Iris pigment epithelial cell (primary cell): ENCODE measurements around the gene RGP1.

Source experiments
- DNase-seq: peaks from one replicate; pipeline ENCODE4 v3.0.0-alpha.2; 2011; ENCODE audit warnings: low read depth

Gene RGP1

DNA sequence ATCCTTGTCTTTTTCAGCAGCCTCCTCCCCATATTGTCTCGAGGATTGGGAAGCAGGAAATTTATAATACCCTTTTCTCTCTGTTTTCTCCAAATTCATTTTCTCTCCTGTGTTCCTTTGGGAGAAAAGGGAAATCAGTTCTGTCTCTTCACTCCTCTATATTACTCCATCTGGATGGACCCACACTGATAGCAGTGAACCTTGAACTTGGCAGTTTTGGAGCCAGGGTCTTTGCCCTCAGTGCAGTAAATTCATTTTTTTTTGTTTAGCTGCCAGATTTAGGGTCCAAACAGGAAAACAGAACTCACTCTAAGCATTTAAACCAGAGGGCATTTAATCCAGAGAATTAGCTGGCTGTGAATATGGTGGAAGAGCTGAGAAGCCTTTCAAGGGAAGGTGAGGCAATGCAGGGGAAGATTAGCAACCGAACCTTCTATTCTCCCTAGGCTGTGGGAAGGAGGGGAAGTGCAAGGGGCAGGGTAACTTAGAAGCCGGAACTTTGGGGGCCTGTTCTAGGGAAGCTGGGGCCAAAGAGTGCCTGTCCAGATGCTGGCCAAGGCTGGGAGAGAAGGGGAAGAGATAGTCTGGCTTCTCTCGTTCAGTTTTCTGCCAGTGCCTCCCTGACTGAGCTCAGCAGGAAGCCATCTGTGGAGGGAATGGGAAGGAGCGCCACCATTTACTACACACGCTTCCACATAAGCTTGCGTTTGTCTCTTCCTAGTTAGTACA is 26.0 kb downstream of the RGP1 start:
- DNase-seq: no peak

GRCh38 chr9:35776018-35776417 is 26.9 kb downstream of the RGP1 start:
- DNase-seq: no peak

DNA sequence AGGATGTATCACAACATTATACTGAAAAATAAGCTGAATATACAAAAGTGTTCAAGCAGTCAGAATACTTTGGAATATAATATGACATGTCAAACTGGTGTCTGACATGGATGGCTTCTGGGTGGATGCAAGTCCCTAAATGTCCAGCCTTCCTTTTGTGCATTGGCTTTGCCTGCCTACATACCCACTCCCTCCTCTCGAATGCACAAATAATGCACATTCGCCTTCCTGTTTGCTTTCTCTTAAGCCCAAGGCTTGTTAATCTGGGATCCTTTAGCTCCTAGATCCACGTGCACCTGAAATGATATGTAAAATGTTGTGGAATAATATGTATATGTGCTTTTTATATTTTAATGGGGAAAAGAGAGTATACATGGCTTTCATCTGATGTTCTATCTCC is 29.4 kb downstream of the RGP1 start:
- no peak for DNase-seq

- no peak for DNase-seq
These were observed 32.0 kb downstream of the RGP1 start for GRCh38 chr9:35781066-35781465.

DNA sequence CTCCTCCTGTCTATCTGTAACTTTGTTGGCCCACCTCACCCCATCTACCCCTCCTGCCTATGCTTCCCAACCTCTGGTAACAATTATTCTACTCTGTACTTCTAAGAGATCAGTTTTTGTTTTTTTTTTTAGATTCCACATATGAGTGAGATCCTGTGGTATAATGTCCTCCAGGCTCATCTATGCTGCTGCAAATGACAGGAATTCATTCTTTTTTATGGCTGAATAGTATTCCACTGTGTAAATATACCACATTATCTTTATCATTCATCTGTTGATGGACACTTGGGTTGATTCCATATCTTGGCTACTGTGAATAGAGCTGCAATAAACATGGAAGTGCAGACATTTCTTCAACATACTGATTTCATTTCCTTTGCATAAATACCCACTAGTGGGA is 34.3 kb downstream of the RGP1 start:
- DNase-seq: no peak

DNA sequence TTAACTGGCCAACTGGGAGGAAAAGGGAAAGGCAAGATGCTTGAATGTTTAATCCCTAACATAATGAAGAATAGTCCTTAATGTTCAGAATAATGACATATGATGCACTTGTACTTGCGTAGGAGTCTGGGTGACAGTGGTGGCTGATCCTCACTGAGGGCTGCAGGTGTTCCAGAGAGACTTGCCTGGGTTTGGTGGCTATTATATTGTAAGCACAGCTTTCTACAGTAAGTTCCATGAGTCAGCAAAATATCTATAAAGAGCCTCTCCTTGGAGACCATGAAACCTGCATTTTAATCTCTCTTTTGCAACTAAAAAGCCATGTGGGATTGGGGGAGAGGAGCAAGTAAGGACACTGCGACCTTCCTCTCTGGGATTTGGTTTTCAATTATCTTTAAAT is 40.5 kb downstream of the RGP1 start:
- no peak for DNase-seq

GRCh38 chr9:35790025-35790384 is 40.9 kb downstream of the RGP1 start:
- no peak for DNase-seq

DNA sequence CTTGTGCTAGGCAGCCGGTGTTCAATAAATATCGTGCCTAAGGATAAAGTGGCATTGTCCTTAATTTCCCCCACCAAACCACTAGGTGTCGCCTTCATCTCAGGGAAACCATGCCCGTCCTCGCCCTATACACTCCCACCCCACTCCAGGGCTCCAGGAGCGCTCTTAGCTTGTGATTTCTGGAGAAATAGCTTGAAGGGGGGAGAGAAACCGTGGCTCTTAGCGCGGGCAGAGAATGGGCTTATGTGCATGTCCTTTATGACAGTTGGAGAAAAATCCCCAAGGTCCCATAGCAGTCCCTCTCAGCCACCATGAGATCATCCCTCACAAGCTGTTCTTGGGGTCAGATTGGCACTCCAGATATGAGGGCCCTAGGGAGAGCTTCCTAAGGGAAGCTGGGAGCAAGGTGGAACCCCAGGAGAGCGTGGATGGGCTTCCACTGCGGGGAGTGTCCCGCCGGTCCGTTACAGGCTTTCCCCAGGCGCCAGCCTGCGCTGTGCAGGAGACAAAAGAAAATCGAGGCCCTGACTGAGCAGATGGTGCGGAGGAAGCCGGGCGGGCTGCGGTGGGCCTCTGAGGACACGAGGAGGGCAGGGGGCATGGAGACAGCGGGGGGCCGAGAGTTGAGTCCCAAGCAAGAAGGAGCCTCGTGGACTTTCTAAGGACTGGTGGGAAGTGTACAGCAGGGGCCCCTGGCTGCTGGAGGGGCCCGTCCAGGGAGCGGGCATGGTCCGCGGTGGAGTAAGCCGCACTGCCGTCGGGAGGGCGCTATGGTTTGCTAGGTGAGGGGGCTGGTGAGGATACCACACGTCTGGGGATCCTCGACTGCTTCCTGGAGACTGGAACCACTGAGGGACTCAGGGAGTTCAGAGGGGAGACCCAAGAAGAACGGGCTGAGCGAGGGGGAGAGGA is 41.6 kb downstream of the RGP1 start:
- DNase-seq: peak; percentile 82

GRCh38 chr9:35791297-35791921 is 42.3 kb downstream of the RGP1 start, which contains the start of gene NPR2:
TSS of gene NPR2 (plus strand) at chr9:35791591. CDS start at chr9:35792409, 818 bp downstream.
- DNase-seq: no peak

GRCh38 chr9:35792024-35792813 is 43.1 kb downstream of the RGP1 start:
- DNase-seq: no peak

- DNase-seq: no peak
These were observed 43.7 kb downstream of the RGP1 start for GRCh38 chr9:35792826-35793225.

DNA sequence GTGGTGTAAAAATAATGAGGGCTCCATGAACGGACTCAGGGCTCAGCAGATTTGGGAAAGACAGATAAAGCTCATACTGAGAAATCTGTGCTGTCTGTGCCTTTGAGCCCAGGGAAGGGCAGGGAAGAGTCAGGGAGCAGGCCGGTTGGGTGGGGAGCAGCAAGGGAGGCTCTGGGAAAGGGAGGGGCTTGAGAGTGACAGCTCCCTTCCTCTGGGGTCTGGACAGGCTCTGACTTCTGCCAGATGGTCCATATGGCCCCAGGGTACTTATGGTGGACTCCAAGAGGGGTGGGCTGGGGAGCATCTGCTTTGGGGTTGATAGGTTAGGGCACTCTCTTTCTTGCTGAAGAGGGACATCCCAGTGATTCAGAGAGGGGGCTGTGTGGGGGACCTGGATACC is 44.4 kb downstream of the RGP1 start:
- DNase-seq: no peak

DNA sequence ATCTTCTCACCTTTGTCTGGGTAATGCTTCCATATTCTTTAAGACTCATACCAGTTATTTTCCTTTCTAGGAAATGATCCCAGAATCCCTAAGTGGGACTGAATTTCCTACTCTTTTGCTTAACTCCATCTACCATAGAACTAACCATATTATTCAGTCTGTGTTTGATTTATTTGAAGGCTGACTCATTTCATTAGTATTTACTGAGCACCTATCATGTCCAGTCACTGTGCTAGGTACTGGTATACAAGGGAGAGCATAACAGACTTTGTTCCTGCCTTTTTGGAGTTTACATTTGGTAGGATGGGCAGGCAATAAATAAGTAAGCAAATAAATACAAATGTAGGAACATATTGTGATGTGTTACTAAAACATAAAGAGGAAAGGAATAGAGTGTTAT is 46.6 kb downstream of the RGP1 start:
- no peak for DNase-seq

- DNase-seq: no peak
These were observed 48.4 kb downstream of the RGP1 start for GRCh38 chr9:35797311-35798109.

- peak; percentile 54 for DNase-seq
These were observed 49.7 kb downstream of the RGP1 start for GRCh38 chr9:35798658-35799374.

DNA sequence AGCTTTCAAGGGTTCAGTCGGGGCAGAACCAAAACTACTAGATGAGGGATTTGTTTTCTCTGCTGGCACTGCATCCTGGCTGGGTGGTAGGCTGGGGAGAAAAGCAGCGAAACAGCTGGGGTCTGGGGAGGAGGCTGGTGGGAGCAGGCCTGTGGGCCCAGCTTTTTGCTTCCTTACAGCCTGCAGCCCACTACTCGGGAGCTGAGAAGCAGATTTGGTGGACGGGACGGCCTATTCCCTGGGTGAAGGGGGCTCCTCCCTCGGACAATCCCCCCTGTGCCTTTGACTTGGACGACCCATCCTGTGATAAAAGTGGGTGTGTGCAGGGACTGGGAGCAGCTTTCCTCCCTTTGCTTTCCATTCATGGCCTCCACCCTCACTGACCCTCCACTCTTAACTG is 51.4 kb downstream of the RGP1 start:
- DNase-seq: no peak

GRCh38 chr9:35801328-35802128 is 52.4 kb downstream of the RGP1 start:
- no peak for DNase-seq

DNA sequence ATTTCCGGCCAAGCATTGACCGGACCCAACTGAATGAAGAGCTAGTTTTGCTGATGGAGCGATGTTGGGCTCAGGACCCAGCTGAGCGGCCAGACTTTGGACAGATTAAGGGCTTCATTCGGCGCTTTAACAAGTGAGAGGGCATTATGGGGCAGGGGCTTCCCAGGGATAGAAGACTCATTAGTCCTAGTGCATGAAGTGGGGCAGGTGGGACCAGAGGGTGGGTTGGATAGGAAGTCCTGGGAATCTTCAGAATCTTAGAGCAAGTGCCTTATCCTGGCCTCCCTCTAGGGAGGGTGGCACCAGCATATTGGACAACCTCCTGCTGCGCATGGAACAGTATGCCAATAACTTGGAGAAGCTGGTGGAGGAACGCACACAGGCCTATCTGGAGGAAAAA is 57.0 kb downstream of the RGP1 start:
- no peak for DNase-seq
